Ovary (tissue), 3 donors: ENCODE data around the gene ABL1.

ENCODE experiments used
- CTCF ChIP-seq, 3 donors: fragments of 450-650 bp in 2 of 3; fragments of 200-600 bp in 1 of 3; IDR thresholded peaks; one replicate each; pipeline versions ENCODE4 v1.5.1 to v1.8.0; 2016 to 2022; ENCODE audit warnings: antibody characterized with exemption in 3 of 3, mild to moderate bottlenecking in 1 of 3
- EP300 ChIP-seq: sonication (generic); formaldehyde crosslinking; IDR thresholded peaks from one replicate; pipeline ENCODE4 v1.6.1; 2017; ENCODE audit warnings: antibody characterized with exemption
- POLR2A ChIP-seq: fragments of 450-650 bp; IDR thresholded peaks from one replicate; pipeline ENCODE4 v1.6.1; 2017; ENCODE audit warnings: antibody characterized with exemption, mild to moderate bottlenecking, moderate library complexity
- donor health status: DM: no; HTN: no; CAD: no.

- TF ChIP-seq POLR2A (no peak), CTCF (IDR thresholded peaks at IDR 0.05) (no peak), EP300 (no peak)
Observed at GRCh38 chr9:130904070-130905044, 69.3 kb downstream of the ABL1 start.
